ENCODE data around the gene TMEM14B.

- TF ChIP-seq CTCF (conservative IDR thresholded peaks at IDR 0.05; ENCODE audit: low read length) = no peak
- no peak for TF ChIP-seq EZH2phosphoT487 (IDR thresholded peaks at IDR 0.05; ENCODE audit: borderline replicate concordance)
Observed at GRCh38 chr6:10791673-10792072, 44.1 kb downstream of the TMEM14B start.

All from Loucy (cell line).